Measurements from ENCODE around the gene MAPK8.

DNA sequence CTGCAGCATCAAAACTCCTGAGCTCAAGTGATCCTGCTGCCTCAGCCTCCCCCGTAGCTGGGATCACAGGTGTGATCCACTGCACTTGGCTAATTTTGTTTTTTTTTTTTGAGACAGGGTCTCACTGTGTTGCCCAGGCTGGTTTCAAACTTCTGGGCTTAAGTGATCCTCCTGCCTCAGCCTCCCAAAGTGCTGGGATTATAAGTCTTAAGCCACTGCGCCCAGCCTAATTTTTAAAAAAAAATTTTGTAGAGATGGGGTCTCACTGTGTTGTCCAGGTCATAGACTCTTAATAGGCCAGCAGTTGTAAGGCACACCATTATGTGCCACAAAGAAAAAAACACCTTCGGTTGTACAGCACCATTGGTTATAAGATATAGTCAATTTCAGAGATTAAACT, 122.4 kb downstream of the MAPK8 start:
- TF ChIP-seq, protein P1, sequence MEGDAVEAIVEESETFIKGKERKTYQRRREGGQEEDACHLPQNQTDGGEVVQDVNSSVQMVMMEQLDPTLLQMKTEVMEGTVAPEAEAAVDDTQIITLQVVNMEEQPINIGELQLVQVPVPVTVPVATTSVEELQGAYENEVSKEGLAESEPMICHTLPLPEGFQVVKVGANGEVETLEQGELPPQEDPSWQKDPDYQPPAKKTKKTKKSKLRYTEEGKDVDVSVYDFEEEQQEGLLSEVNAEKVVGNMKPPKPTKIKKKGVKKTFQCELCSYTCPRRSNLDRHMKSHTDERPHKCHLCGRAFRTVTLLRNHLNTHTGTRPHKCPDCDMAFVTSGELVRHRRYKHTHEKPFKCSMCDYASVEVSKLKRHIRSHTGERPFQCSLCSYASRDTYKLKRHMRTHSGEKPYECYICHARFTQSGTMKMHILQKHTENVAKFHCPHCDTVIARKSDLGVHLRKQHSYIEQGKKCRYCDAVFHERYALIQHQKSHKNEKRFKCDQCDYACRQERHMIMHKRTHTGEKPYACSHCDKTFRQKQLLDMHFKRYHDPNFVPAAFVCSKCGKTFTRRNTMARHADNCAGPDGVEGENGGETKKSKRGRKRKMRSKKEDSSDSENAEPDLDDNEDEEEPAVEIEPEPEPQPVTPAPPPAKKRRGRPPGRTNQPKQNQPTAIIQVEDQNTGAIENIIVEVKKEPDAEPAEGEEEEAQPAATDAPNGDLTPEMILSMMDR (conservative IDR thresholded peaks at IDR 0.05; ENCODE audit: low read depth, low read length) = no peak
- TF ChIP-seq POLR2A (IDR thresholded peaks at IDR 0.05; ENCODE audit: low read depth, low read length) = no peak
- no peak for TF ChIP-seq RAD21 (IDR thresholded peaks at IDR 0.05; ENCODE audit: low read length)
- TF ChIP-seq RCOR1 (IDR thresholded peaks at IDR 0.05; ENCODE audit: insufficient replicate concordance, low read length) = no peak
- TF ChIP-seq MAFK (IDR thresholded peaks at IDR 0.05; ENCODE audit: low read depth, low read length) = no peak
- no peak for TF ChIP-seq SMC3 (IDR thresholded peaks at IDR 0.05; ENCODE audit: low read depth, low read length)
- TF ChIP-seq FOS (IDR thresholded peaks at IDR 0.05; ENCODE audit: low read depth, low read length) = no peak
- TF ChIP-seq, protein P2, sequence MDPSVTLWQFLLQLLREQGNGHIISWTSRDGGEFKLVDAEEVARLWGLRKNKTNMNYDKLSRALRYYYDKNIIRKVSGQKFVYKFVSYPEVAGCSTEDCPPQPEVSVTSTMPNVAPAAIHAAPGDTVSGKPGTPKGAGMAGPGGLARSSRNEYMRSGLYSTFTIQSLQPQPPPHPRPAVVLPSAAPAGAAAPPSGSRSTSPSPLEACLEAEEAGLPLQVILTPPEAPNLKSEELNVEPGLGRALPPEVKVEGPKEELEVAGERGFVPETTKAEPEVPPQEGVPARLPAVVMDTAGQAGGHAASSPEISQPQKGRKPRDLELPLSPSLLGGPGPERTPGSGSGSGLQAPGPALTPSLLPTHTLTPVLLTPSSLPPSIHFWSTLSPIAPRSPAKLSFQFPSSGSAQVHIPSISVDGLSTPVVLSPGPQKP (IDR thresholded peaks at IDR 0.05; ENCODE audit: borderline replicate concordance, low read depth, low read length) = no peak
- no peak for TF ChIP-seq RFX5 (IDR thresholded peaks at IDR 0.05; ENCODE audit: low read depth, low read length)
- TF ChIP-seq, protein P3, sequence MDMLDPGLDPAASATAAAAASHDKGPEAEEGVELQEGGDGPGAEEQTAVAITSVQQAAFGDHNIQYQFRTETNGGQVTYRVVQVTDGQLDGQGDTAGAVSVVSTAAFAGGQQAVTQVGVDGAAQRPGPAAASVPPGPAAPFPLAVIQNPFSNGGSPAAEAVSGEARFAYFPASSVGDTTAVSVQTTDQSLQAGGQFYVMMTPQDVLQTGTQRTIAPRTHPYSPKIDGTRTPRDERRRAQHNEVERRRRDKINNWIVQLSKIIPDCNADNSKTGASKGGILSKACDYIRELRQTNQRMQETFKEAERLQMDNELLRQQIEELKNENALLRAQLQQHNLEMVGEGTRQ (IDR thresholded peaks at IDR 0.05; ENCODE audit: low read depth, low read length) = no peak
- no peak for TF ChIP-seq BHLHE40 (IDR thresholded peaks at IDR 0.05; ENCODE audit: low read depth, low read length)

Data from IMR-90 (cell line).